ENCODE results near the gene SCYGR8.

The SCYGR8 gene

DNA sequence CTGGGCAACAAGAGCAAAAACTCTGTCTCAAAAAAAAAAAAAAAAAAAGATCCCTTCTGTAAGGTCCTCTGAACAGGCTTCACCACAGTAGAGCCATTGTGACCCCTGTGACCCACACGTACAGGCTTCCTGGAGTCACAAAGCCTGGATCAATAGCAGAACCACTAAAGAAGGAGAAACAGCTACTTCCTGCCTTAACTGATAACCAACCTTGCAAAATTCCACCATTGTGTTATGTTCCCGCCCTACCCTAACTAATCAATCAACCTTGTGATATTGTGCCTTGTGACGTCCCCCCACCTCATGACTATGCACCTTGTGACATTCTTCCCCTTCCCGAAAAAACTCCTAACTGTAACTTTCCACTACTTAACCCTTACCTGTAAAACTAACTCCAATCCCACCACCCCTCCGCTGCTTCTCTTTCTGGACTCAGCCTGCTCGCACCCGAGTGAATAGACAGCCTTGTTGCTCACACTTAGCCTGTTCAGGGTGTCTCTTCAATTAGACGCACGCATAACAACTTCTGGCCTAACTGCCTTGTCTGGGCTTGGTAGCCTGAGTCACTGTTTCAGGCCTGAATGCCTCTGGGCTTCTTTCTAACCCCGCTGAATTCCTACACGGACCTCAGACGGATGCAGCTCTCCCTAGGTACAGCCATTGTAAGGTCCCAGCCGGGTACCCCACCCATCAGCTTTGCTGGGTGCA lies 13.9 kb downstream of the SCYGR8 start:
- Histone ChIP-seq H2AFZ (no peak overlapping the region), H3K9ac (no peak overlapping the region), H3K4me2 (ENCODE audit: low read length) (no peak overlapping the region), H3K27me3 (ENCODE audit: control insufficient read depth, insufficient read depth, low read length) (no peaks in the 10 kb centered on the region), H3K79me2 (no peaks in the 10 kb centered on the region), H3K9me3 (ENCODE audit: control insufficient read depth, low read length) (no peaks in the 10 kb centered on the region), H3K36me3 (ENCODE audit: control insufficient read depth, insufficient read depth, low read length) (no peaks in the 10 kb centered on the region), H3K4me1 (no peaks in the 10 kb centered on the region), H3K27ac (no peak overlapping the region), H3K4me3 (ENCODE audit: low read depth, low read length) (no peak overlapping the region)
- TF ChIP-seq, protein P1, sequence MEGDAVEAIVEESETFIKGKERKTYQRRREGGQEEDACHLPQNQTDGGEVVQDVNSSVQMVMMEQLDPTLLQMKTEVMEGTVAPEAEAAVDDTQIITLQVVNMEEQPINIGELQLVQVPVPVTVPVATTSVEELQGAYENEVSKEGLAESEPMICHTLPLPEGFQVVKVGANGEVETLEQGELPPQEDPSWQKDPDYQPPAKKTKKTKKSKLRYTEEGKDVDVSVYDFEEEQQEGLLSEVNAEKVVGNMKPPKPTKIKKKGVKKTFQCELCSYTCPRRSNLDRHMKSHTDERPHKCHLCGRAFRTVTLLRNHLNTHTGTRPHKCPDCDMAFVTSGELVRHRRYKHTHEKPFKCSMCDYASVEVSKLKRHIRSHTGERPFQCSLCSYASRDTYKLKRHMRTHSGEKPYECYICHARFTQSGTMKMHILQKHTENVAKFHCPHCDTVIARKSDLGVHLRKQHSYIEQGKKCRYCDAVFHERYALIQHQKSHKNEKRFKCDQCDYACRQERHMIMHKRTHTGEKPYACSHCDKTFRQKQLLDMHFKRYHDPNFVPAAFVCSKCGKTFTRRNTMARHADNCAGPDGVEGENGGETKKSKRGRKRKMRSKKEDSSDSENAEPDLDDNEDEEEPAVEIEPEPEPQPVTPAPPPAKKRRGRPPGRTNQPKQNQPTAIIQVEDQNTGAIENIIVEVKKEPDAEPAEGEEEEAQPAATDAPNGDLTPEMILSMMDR (IDR thresholded peaks at IDR 0.05): no peak

DNA sequence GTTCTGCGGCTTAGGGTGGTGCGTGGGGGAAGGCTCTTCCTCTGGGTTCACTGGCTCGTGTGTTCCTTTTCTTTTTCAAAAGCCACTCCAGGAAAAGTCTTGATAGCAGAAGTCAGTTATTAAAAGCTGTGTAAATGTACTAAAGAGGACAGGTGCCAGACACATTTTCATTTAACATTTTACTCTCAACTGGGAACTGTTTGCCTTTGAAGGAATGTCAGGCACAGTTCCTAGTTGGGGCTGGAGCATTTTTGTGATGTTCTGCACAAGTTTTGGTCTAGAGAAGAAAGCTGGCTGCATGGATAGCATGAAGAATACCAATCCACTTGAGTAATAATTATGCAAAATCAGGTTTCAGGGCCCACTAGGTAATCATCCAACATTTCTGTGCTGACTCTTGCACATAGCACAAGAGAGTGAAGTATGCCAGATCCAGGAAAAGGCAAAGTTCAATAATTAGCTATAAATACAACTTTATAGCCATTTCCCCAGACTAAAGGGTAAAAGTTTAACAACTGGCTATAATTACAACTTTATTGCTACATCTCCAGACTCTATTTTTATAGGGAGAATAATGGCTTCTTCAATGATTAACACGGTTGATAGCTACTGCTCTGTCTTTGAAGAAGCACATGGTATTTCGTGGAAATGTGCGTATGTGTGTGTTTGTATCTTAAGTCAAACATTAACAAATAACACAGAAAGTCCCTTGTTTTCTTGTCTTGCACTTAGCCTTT lies 16.2 kb downstream of the SCYGR8 start:
- Histone ChIP-seq H3K4me3 (ENCODE audit: low read depth, low read length) (no peak overlapping the region), H3K9ac (no peak overlapping the region), H2AFZ (no peak overlapping the region), H3K36me3 (ENCODE audit: control insufficient read depth, insufficient read depth, low read length) (no peaks in the 10 kb centered on the region), H3K4me1 (no peaks in the 10 kb centered on the region), H3K27ac (no peak overlapping the region), H3K9me3 (ENCODE audit: control insufficient read depth, low read length) (no peaks in the 10 kb centered on the region), H3K79me2 (no peaks in the 10 kb centered on the region), H3K27me3 (ENCODE audit: control insufficient read depth, insufficient read depth, low read length) (no peaks in the 10 kb centered on the region), H3K4me2 (ENCODE audit: low read length) (no peak overlapping the region)
- TF ChIP-seq, protein P1 (IDR thresholded peaks at IDR 0.05): no peak

DNA sequence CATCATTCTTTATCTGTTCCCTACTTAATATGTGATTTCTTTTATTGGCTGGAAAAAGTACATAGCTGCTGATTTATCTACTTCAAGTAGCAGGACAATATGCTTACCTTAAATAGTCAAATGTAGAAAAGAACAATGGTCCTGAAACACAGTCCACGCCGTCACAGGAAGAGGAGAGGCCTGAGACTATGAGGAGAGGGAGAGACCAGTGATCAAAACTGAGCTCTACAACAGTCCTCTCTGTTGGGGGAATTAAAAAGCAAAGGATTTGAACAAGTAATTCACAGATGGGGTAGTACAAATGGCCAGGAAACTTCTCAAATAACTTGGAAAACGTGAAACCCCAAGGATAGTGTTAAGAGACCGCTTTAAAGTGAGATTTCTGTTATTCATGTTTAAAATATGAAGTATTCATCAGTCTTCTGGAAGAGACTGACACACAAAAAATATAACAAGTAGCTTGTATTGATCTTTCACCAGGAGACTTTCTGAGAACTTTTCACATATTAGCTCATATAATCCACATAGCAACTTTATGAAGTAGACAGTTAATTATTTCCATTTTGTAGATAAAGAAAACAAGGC lies 20.2 kb downstream of the SCYGR8 start:
- Histone ChIP-seq H3K4me1 (no peaks in the 10 kb centered on the region), H3K27me3 (ENCODE audit: control insufficient read depth, insufficient read depth, low read length) (no peaks in the 10 kb centered on the region), H3K27ac (no peak overlapping the region), H3K9me3 (ENCODE audit: control insufficient read depth, low read length) (no peaks in the 10 kb centered on the region), H2AFZ (peak overlapping the region; percentile 47), H3K4me3 (ENCODE audit: low read depth, low read length) (no peak overlapping the region), H3K36me3 (ENCODE audit: control insufficient read depth, insufficient read depth, low read length) (no peaks in the 10 kb centered on the region), H3K79me2 (no peaks in the 10 kb centered on the region), H3K9ac (no peak overlapping the region), H3K4me2 (ENCODE audit: low read length) (no peak overlapping the region)
- TF ChIP-seq, protein P1 (IDR thresholded peaks at IDR 0.05): no peak

DNA sequence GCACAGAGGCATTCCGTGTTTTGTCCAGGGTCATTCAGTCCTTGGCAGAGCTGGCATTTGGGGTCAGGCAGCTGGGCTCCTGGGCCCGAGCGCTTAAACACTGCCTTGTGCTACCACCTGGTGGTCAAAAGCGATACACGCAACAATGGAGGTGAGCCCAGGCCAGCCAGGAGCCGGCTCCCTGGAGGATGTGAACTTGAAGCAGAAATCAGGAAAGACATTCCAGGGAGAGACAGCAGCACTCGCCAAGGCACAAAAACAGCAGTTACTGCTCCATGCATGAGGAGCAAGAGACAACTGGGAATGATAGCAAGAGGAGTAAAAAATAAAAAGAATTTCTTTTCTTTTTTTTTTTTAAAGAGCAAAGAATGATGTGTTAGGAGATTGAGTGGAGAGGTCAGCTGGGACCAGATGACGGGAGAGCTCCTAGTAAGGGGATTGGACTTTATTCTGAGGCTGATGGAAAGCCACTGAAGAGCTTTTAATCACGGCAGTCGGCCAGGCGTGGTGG lies 20.7 kb downstream of the SCYGR8 start:
- Histone ChIP-seq H3K27ac (no peak overlapping the region), H3K36me3 (ENCODE audit: control insufficient read depth, insufficient read depth, low read length) (no peaks in the 10 kb centered on the region), H3K4me1 (no peaks in the 10 kb centered on the region), H3K9ac (no peak overlapping the region), H3K27me3 (ENCODE audit: control insufficient read depth, insufficient read depth, low read length) (no peaks in the 10 kb centered on the region), H3K9me3 (ENCODE audit: control insufficient read depth, low read length) (no peaks in the 10 kb centered on the region), H3K79me2 (no peaks in the 10 kb centered on the region), H2AFZ (peak overlapping the region; percentile 6), H3K4me3 (ENCODE audit: low read depth, low read length) (no peak overlapping the region), H3K4me2 (ENCODE audit: low read length) (no peak overlapping the region)
- TF ChIP-seq, protein P1 (IDR thresholded peaks at IDR 0.05): peak; percentile 83

All from parathyroid adenoma (tissue), 2 donors.